HG02885 (cell line): ENCODE measurements around the gene ERCC5.

Experiments
- ATAC-seq: cut with Tn5 transposase; IDR thresholded peaks from one replicate; pipeline ENCODE4 v1.9.1; 2021; ENCODE audit warnings: mild to moderate bottlenecking; ENCODE audit not compliant: unreplicated experiment, poor library complexity

ERCC5 gene

DNA sequence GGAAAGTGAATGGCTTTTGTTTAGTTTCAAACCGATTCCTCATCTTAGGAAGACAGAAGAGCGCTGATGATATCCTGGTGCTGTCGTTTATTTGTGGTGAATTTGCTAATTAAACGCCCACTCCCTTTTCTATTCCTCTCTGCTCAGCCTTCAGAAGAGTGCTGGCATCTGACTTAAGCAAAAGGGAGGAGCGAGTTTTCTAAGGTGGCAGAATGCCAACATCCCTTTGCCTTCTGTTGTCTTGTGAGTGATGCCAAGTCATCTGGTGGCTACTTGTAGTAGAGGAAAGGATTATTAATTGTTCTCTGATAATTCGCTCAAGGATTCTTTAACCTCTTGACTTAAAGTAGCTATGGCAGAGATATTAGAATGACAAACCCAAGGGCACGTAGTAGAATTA lies 68.1 kb downstream of the ERCC5 start:
- ATAC-seq, result no peak

DNA sequence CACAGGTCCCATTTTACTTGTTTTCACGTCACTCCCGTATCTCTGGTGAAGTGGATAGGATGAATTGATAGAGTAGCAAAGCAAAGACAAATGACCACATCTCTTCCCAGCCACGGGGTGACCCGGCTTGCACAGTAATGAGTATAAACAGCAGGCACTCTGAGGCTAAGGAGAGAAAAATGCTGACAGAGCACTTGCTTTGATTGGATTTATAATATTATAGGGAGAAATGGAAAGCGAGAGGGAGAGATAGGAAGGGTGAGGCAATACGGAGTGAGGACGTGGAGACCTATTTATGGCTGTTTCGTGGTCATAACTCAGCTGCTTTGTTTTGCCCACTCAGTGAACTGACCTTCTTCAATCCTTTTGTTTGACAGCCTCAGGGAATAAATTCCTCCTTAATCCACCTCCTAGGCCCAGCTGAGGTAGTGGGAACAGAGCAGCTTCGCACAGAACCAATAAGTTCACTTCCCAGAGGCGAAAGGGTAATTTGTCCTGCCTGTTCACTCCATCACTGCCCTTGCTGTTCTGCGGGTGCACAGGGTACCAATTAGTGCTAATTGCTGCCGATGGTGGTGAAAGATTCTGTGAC lies 68.6 kb downstream of the ERCC5 start:
- no peak for ATAC-seq

DNA sequence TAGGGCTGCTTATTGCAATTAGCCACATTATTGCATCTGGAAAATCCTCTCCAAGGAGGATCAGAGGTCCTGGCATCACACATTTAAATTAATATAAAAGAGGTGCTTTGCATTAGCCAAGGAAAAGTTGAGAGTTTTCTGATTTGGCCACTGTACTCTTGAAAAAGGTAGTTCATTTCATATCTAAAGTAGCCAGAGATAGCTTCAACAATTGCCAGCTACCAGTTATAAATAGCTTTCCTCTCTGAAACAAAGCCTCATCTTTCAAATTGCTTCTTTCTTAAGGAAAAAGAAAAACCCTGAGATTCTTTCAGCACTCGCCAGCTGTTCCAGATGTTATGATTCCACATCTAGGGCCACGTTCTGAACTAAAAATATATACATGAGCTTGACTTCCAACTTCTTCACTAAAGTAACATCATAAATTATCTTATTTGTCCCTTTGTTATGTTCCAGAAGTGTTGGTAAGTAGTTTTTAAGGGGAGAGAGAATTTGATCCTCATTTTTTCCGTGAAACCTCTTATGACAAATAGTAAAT lies 69.6 kb downstream of the ERCC5 start:
- ATAC-seq, result no peak

DNA sequence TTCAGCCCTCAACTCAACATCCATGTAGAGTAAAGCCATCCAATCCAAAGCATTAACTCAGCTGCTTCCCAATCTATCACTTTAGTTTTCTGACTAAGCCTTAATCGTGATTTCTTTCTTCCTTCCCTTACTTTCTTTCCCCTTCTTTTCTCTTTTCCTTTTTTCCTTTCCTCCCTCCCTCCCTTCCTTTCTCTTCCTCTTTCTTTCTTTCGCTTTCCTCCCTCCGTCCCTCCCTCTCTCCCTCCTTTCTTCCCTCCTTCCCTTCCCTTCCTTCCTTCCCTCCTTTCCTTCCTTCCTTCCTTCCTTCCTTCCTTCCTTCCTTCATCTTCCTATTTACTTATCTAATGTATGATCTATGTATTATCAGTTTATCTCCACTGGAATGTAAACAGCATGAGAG lies 71.2 kb downstream of the ERCC5 start:
- no peak for ATAC-seq

DNA sequence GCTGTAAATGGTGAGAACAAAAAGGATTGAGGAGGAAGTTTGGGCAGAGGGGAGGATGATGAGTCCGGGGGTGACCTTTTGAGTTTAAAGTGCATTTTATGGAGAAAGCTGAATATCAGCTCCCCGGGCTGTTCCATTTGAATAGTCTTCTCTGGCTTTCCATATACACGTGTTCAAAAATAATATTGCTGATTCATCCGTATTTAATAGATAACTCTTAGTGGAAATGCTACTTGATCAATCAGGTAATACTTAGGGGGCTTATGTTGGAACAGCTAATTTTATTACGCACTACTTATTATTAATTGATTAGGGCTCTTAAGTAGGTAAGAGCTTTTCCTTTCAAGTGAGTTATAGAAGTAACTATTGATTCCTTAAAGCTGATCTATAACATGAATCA lies 76.4 kb downstream of the ERCC5 start:
- no peak for ATAC-seq
